ENCODE measurements around the gene YIPF3. TPM values are rescaled to one million over a fixed set of nuclear protein-coding genes. Genes with fewer than 3 reads are reported as not detected.

The YIPF3 gene
- polyA plus RNA-seq, 6 donors from 2014 or later: 72.5 to 97.5 (median 89.9) TPM

DNA sequence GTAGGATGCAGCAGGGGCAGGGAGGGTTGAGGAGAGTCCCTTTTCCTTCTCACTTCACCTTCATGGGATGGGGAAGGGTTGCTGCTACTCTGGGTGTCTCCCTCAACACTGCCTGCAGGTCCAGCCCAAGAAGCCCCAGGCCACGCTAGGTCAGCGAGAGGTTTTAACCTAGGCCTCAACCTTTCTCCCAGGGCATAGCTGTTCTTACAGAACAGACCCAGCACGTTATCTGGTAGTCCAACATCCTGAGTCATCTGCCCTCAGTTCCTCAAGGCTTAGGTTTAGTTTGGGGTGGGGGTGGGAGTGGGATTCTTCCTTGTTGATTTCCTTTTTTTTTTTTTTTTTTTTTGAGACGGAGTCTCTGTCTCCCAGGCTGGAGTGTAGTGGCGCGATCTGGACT, 22.4 kb downstream of the YIPF3 start:
- H3K4me1 Mint-ChIP-seq: peaks cover 18 to 22% (median 21%) of the 10 kb centered on the region in 3 donors
- H3K4me3 Mint-ChIP-seq: no peak overlapping the region
- H3K27me3 Mint-ChIP-seq: no peaks in the 10 kb centered on the region
- no peaks in the 10 kb centered on the region for H3K9me3 Mint-ChIP-seq
- ATAC-seq (ENCODE audit: low read depth in 2 of 2) (no peak), DNase-seq (no peak)
- no peaks in the 10 kb centered on the region for H3K36me3 Mint-ChIP-seq
- no peak overlapping the region for H3K27ac Mint-ChIP-seq

GRCh38 chr6:43493833-43494232, 22.9 kb downstream of the YIPF3 start:
- Mint-ChIP-seq H3K27ac (no peak overlapping the region), H3K4me3 (no peak overlapping the region)

DNA sequence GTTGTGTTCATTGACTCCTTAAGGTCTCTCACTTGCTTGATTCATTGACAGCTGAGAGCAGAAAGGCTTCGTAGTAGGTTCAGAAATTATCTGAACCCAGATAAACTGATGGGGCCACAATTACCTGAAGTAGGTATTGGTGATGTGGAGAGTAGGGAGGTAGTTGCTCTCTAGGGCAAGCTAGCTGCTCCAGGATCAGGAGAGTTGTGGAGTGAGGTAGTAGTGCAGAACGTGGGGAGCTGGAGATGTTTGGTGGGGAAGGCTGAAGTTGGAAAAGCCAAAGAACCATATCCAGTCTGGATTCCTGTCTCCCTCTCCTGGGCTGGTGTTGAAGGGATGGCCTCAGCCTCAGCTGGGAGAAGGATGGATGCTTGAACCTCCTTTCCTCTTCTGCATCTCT, 23.5 kb downstream of the YIPF3 start:
- H3K36me3 Mint-ChIP-seq: no peaks in the 10 kb centered on the region

More at GRCh38 chr6:43493833-43494232, 22.9 kb downstream of the YIPF3 start:
- H3K9me3 Mint-ChIP-seq: no peaks in the 10 kb centered on the region
- peaks cover 23 to 27% (median 25%) of the 10 kb centered on the region in 3 donors for H3K4me1 Mint-ChIP-seq
- no peak for DNase-seq
- ATAC-seq (ENCODE audit: low read depth in 2 of 2): no peak
- no peaks in the 10 kb centered on the region for H3K27me3 Mint-ChIP-seq
- no peaks in the 10 kb centered on the region for H3K36me3 Mint-ChIP-seq

GRCh38 chr6:43492673-43493072, 24.1 kb downstream of the YIPF3 start:
- no peak for ATAC-seq (ENCODE audit: low read depth in 2 of 2)
- H3K9me3 Mint-ChIP-seq: no peaks in the 10 kb centered on the region
- H3K4me1 Mint-ChIP-seq: peaks cover 23 to 36% (median 25%) of the 10 kb centered on the region in 3 donors
- no peaks in the 10 kb centered on the region for H3K36me3 Mint-ChIP-seq
- no peak for DNase-seq
- peak overlapping the region in 1 of 6 donors; percentile 65 for H3K27ac Mint-ChIP-seq
- H3K4me3 Mint-ChIP-seq: no peak overlapping the region
- H3K27me3 Mint-ChIP-seq: no peaks in the 10 kb centered on the region

More for the DNA sequence above, 23.5 kb downstream of the YIPF3 start:
- DNase-seq (no peak), ATAC-seq (ENCODE audit: low read depth in 2 of 2) (no peak)
- no peak overlapping the region for H3K4me3 Mint-ChIP-seq
- peaks cover 23 to 33% (median 25%) of the 10 kb centered on the region in 3 donors for H3K4me1 Mint-ChIP-seq
- H3K27me3 Mint-ChIP-seq: no peaks in the 10 kb centered on the region
- H3K9me3 Mint-ChIP-seq: no peaks in the 10 kb centered on the region
- peak overlapping the region in 3 of 6 donors; percentile 12 to 88 (median 65) for H3K27ac Mint-ChIP-seq

DNA sequence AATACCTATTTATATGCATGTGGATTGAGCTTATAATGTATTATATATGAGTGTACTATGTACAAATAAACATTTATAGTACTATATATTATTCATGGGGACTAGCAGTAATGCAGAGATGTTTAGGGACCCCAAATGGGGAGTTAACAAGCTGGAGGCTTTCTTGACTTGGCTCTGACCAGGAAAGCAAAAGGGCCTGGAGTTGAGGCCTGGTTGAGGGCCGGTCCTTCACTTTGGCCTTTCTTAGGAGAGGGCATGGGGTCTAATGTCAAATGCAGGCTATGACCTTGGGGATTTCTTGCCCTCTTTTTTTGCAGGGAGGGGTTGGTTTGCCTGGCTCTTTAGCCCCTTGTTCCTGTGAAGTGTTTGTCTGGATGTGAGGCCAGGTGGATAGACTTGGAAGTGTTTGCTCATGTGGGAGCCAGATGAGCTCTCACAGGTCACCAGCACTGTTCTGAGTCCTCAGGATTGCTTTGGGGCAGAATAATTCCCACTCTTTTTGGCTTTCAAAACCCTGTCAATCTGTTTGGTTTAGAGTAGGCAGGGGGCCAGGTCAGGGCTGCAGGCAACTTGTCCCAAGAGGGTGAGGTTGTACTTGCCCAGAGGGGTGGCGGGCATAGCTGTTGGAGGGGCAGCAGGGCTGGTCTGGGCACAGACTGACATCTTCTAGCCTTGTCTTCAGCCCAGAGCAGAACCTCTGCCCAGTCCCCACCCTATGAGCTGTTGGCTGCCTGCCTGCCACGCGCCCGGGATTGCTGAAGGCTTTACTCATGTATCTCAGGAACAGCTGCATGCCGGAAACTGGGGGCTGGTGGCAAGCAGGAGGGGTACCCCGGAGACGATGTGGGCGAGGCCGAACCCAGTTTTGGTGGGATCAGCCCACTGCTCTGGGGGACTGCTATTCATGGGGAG, 24.7 kb downstream of the YIPF3 start:
- H3K4me1 Mint-ChIP-seq: peaks cover 24 to 36% (median 25%) of the 10 kb centered on the region in 3 donors
- no peak for ATAC-seq (ENCODE audit: low read depth in 2 of 2)

DNA sequence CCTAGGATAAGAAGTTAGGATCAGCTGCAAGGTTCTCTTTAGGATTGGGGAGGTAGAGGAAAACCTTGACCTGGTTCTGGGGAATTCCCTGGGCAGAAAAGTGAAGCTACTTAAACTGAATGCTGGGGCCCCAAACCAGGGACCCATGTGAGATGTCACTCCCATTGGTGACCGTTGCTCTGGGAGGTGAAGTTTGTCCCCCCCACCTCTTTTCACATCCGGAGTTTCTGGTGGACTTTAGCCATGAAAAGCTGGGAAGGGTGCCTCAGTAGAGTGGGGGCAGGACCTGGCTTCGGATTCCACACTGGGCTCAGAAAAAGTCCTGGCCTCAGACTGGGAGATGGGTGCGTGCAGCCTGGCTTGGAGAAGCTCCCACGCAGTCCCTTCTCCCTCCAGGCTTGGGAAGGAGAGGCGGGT, 26.2 kb downstream of the YIPF3 start:
- Mint-ChIP-seq H3K27me3 (no peaks in the 10 kb centered on the region), H3K9me3 (no peaks in the 10 kb centered on the region), H3K27ac (no peak overlapping the region), H3K4me3 (no peak overlapping the region), H3K36me3 (no peaks in the 10 kb centered on the region), H3K4me1 (peaks cover 25 to 35% (median 27%) of the 10 kb centered on the region in 3 donors)
- DNase-seq (no peak), ATAC-seq (ENCODE audit: low read depth in 2 of 2) (no peak)

More for the DNA sequence above, 24.7 kb downstream of the YIPF3 start:
- H3K36me3 Mint-ChIP-seq: no peaks in the 10 kb centered on the region
- no peaks in the 10 kb centered on the region for H3K27me3 Mint-ChIP-seq
- no peak for DNase-seq
- no peaks in the 10 kb centered on the region for H3K9me3 Mint-ChIP-seq
- H3K27ac Mint-ChIP-seq: no peak overlapping the region
- H3K4me3 Mint-ChIP-seq: no peak overlapping the region

DNA sequence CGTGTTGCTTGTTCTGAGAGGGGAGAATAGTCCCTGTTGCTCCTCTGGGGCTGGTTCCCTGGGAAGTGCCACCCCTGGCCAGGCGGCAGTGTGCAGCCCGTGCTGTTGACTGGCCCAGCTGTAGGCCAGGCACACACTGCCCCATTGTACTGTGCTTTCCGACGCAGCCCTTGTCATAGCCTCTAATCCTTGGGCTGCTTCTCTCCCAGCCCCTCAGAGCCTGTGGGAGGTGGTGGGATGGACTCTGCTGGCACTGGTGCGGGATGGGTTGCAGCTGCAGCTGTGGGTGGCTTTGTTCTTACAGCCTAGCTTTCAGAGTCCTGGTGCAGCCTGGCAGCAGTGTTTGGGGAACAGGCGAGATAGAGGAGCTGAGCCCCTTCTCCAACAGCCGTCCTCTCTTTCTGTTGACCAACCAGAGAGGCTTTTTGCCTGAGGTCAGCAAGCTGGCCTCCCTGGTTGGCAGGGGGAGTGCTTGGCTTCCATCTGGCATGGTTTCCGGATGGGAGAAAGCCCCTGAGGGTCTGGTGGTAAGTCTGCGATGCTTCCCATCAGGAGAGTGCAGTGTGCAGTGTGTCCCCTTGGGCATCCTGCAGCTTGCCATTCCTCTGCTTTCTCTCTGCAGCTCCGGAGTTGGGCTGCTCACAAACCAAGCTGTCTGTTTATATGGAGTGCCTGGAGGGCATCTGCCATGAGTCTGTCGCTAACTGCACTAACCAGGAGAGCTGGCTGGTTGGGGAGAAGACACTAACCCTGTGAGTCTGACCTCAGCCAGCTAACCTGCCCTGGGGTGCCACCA, 27.3 kb downstream of the YIPF3 start:
- H3K27ac Mint-ChIP-seq: peak overlapping the region in 2 of 6 donors; percentile 71 to 82
- no peak for DNase-seq
- ATAC-seq (ENCODE audit: low read depth in 2 of 2): no peak
- peaks cover 19 to 28% (median 26%) of the 10 kb centered on the region in 3 donors for H3K4me1 Mint-ChIP-seq
- no peaks in the 10 kb centered on the region for H3K27me3 Mint-ChIP-seq
- H3K9me3 Mint-ChIP-seq: no peaks in the 10 kb centered on the region
- no peaks in the 10 kb centered on the region for H3K36me3 Mint-ChIP-seq
- peak overlapping the region in 1 of 8 donors; percentile 78 for H3K4me3 Mint-ChIP-seq

DNA sequence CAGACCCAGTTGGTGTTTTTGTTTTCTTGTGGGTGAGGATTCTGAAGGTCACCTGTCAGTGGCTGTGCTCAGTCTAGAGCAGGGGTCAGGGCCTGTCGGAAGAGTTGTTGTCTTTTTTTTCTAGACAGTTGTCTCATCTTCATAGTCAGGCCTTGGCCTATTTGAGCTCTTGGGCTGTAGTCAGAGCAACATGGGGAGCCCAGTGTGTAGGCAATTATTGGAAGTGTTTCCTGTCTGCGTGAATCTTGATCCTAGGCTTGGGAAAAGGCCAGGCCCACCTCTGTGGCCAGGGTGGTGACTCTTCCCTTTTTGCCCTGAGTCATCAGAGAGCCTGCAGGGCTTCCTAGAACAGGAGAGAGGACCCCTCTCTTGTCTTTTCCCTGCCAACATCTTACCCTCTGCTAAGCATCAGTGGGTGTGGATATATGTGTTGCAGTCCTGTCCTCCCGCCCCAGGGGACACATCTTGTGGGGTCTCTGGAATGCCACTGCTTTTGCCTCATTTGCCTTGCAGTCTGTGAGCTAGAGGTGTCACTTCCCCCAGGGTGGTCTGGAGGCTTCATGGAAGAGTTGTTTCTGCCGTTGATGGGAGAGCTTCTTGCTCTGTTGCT, 28.0 kb downstream of the YIPF3 start:
- H3K4me3 Mint-ChIP-seq: no peak overlapping the region
- peak overlapping the region in 2 of 6 donors; percentile 71 to 82 for H3K27ac Mint-ChIP-seq
- H3K36me3 Mint-ChIP-seq: no peaks in the 10 kb centered on the region
- H3K9me3 Mint-ChIP-seq: no peaks in the 10 kb centered on the region
- H3K27me3 Mint-ChIP-seq: no peaks in the 10 kb centered on the region
- no peak for ATAC-seq (ENCODE audit: low read depth in 2 of 2)
- peaks cover 19 to 28% (median 20%) of the 10 kb centered on the region in 3 donors for H3K4me1 Mint-ChIP-seq
- no peak for DNase-seq

GRCh38 chr6:43481591-43482236, 35.0 kb downstream of the YIPF3 start:
- H3K27ac Mint-ChIP-seq: peak overlapping the region in 1 of 6 donors; percentile 72
- no peak for ATAC-seq (ENCODE audit: low read depth in 2 of 2)
- H3K4me3 Mint-ChIP-seq: no peak overlapping the region
- peaks cover 42 to 49% (median 47%) of the 10 kb centered on the region in 3 donors for H3K4me1 Mint-ChIP-seq
- no peaks in the 10 kb centered on the region for H3K9me3 Mint-ChIP-seq
- peaks cover 0 to 3% of the 10 kb centered on the region in 2 donors for H3K36me3 Mint-ChIP-seq
- no peaks in the 10 kb centered on the region for H3K27me3 Mint-ChIP-seq
- DNase-seq: no peak

- Mint-ChIP-seq H3K4me3 (no peak overlapping the region), H3K9me3 (no peaks in the 10 kb centered on the region), H3K36me3 (peaks cover 0 to 3% of the 10 kb centered on the region in 2 donors), H3K4me1 (peaks cover 46 to 49% (median 47%) of the 10 kb centered on the region in 3 donors), H3K27ac (peak overlapping the region in 4 of 6 donors; percentile 49 to 88 (median 64)), H3K27me3 (no peaks in the 10 kb centered on the region)
- ATAC-seq (ENCODE audit: low read depth in 2 of 2): no peak
- no peak for DNase-seq
Measured at GRCh38 chr6:43481075-43481474, 35.7 kb downstream of the YIPF3 start.

DNA sequence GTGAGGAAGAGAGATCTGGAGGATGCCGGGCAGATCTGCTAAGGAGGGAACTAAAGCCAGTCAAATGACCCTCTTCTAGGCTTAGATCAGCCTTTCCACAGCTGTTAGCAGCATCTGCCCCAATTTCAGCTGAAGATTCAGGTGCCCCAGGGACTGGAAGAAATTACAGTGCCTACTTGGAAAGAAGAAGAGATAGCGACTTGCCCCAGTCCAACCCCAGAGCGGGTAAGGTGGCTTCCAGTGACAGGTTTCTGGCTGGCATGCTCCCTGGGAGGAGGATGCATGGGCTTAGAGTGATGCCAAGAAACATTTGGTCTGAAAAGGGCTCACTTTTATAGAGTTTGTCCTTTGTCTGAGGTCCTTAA, 38.7 kb downstream of the YIPF3 start:
- H3K4me3 Mint-ChIP-seq: peak overlapping the region; percentile 89 to 100 (median 96)
- H3K27ac Mint-ChIP-seq: peak overlapping the region; percentile 95 to 100 (median 98)
- peaks cover 0 to 3% of the 10 kb centered on the region in 2 donors for H3K36me3 Mint-ChIP-seq
- no peak for ATAC-seq (ENCODE audit: low read depth in 2 of 2)
- no peak for DNase-seq
- peaks cover 41 to 43% (median 42%) of the 10 kb centered on the region in 3 donors for H3K4me1 Mint-ChIP-seq
- no peaks in the 10 kb centered on the region for H3K9me3 Mint-ChIP-seq
- no peaks in the 10 kb centered on the region for H3K27me3 Mint-ChIP-seq

GRCh38 chr6:43477235-43478007, 39.3 kb downstream of the YIPF3 start, which contains the start of gene TJAP1:
TSS of gene TJAP1 (plus strand) at chr6:43477570. CDS start at chr6:43499002, 21,432 bp downstream.
- DNase-seq (peak; percentile 96), ATAC-seq (ENCODE audit: low read depth in 2 of 2) (peak; percentile 98)
- no peaks in the 10 kb centered on the region for H3K9me3 Mint-ChIP-seq
- peak within 1 kb of the TSS; percentile 95 to 100 (median 98) for H3K27ac Mint-ChIP-seq
- no peaks in the 10 kb centered on the region for H3K27me3 Mint-ChIP-seq
- H3K36me3 Mint-ChIP-seq: peaks cover 0 to 3% of the 10 kb centered on the region in 2 donors
- peak within 1 kb of the TSS; percentile 89 to 100 (median 96) for H3K4me3 Mint-ChIP-seq
- peaks cover 39 to 41% (median 40%) of the 10 kb centered on the region in 3 donors for H3K4me1 Mint-ChIP-seq
